Activated T-helper 17 cell treated with anti-CD3 and anti-CD28 coated beads, Interleukin-2, amount 50 U/mL, for 72 hours (primary cell): Measurements from ENCODE around the gene CLPSL2. TPM values are rescaled to one million over a fixed set of nuclear protein-coding genes. Genes with fewer than 3 reads are reported as not detected.

Source experiments
- ATAC-seq: fragments of 150-1000 bp; cut with Tn5 transposase; replicated peaks from 2 replicates; pipeline ENCODE4 v1.10.0; 2021; ENCODE audit warnings: mild to moderate bottlenecking, moderate library complexity
- H3K27ac Mint-ChIP-seq: one replicate; pipeline ENCODE4 v1.8.0; 2022; ENCODE audit warnings: mixed read lengths
- H3K27me3 Mint-ChIP-seq: one replicate; pipeline ENCODE4 v1.8.0; 2022; ENCODE audit warnings: mixed read lengths
- H3K36me3 Mint-ChIP-seq: one replicate; pipeline ENCODE4 v1.8.0; 2022; ENCODE audit warnings: low read depth, mild to moderate bottlenecking, mixed read lengths
- H3K4me1 Mint-ChIP-seq: one replicate; pipeline ENCODE4 v1.8.0; 2022; ENCODE audit warnings: mixed read lengths
- H3K4me3 Mint-ChIP-seq: one replicate; pipeline ENCODE4 v1.8.0; 2022; ENCODE audit warnings: mild to moderate bottlenecking, mixed read lengths
- H3K9me3 Mint-ChIP-seq: one replicate; pipeline ENCODE4 v1.8.0; 2022; ENCODE audit warnings: mixed read lengths
- total RNA-seq, 2 donors: library from RNA; stranded (reverse); gene quantifications; one replicate each; pipeline ENCODE4 v1.2.3, GENCODE V29; 2022

CLPSL2 gene
- total RNA-seq, 2 donors from 2014 or later: not detected

DNA sequence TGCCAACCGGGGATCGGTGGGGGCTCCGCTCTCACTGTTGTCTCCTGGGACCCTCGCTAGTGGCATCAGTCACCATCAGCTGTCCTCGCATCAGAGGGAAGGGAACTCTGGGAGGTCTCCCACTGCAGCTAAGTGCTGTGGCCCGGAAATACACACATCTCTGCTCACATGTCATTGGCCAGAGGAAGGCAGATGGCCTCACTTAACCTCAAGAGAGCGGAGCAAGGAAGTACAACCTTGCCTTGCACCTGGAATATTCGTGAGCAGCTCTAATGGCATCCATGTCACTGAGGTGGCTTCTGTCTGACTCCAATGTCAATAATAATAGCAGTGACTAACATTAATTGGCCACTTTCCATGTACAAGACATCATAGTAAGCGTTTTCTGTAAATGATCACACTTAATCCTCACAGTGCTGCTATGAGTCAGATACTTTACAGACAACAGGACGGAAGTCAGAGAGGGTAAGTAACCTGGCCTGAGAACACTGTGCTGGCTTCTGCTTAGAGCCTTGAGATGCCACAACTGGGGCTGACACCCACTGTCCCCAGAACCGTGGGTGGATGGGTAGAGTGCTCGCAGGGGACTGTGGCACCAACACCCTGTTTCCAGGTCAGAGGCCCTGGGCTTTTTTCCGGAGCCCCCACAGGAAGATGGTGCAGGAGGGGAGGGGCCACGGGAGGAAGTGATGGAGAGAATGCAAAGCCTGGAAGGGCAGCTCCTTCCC, 34.7 kb downstream of the CLPSL2 start:
- peak; percentile 75 for ATAC-seq

DNA sequence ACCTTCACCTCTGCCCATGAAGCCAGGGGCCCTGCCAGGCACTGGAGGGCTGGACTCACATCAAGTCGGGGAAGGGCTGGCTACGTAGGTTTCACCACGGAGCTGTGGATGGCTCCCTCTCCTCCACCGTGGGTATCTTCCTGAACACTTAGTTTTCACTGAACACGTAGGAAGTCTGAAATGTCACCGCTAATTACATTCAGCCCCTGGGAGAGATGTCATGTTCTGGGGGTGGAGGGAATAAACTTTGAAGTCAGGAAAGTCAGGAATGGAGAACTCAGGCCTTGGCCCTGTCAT, 35.2 kb downstream of the CLPSL2 start:
- Mint-ChIP-seq H3K4me3 (peak overlapping the region; percentile 61), H3K4me1 (peaks cover 4% of the 10 kb centered on the region), H3K27ac (peak overlapping the region; percentile 61), H3K36me3 (no peaks in the 10 kb centered on the region), H3K9me3 (no peaks in the 10 kb centered on the region), H3K27me3 (peaks cover 13% of the 10 kb centered on the region)
- ATAC-seq: no peak

More for the DNA sequence above, 34.7 kb downstream of the CLPSL2 start:
- Mint-ChIP-seq H3K9me3 (no peaks in the 10 kb centered on the region), H3K4me3 (peak overlapping the region; percentile 61), H3K27me3 (peaks cover 18% of the 10 kb centered on the region), H3K4me1 (peaks cover 4% of the 10 kb centered on the region), H3K36me3 (no peaks in the 10 kb centered on the region), H3K27ac (peak overlapping the region; percentile 61)

DNA sequence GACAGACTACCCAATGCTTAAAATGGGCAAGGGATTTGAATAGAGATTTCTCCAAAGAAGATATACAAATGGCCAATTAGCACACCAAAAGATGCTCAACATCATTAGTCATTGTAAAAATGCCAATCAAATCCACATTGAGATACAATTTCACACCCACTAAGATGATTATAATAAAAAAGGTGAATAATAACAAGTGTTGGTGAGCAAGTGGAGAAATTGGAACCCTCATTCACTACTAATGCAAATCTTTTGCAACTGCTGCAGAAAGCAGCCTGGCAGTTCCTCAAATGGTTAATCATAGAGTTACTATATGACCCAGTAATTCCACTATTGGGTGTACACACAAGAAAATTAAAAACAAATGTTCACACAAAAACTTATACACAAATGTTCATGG, 41.1 kb downstream of the CLPSL2 start:
- H3K36me3 Mint-ChIP-seq: no peaks in the 10 kb centered on the region
- no peaks in the 10 kb centered on the region for H3K4me1 Mint-ChIP-seq
- peaks cover 3% of the 10 kb centered on the region for H3K27me3 Mint-ChIP-seq
- H3K27ac Mint-ChIP-seq: no peak overlapping the region
- H3K4me3 Mint-ChIP-seq: no peak overlapping the region
- ATAC-seq: no peak
- H3K9me3 Mint-ChIP-seq: no peaks in the 10 kb centered on the region

- Mint-ChIP-seq H3K4me3 (no peak overlapping the region), H3K27me3 (peaks cover 3% of the 10 kb centered on the region), H3K9me3 (no peaks in the 10 kb centered on the region), H3K4me1 (no peaks in the 10 kb centered on the region), H3K36me3 (no peaks in the 10 kb centered on the region), H3K27ac (no peak overlapping the region)
- no peak for ATAC-seq
Observed at GRCh38 chr6:35823601-35824000, 47.2 kb downstream of the CLPSL2 start.

GRCh38 chr6:35824552-35825192, 48.3 kb downstream of the CLPSL2 start:
- Mint-ChIP-seq H3K27me3 (peaks cover 4% of the 10 kb centered on the region), H3K36me3 (no peaks in the 10 kb centered on the region), H3K4me3 (no peak overlapping the region), H3K4me1 (no peaks in the 10 kb centered on the region), H3K9me3 (peaks cover 2% of the 10 kb centered on the region), H3K27ac (no peak overlapping the region)
- ATAC-seq: no peak

Other genes with a start within 250 kb of the CLPSL2 start
- 100 to 1,000 TPM in 1 of 2 donors, 10 to 100 TPM in 1; 39.9 to 101 TPM for gene FKBP5, start 87.7 kb upstream of the CLPSL2 start, total RNA-seq
- gene ARMC12, start 39.6 kb upstream of the CLPSL2 start, total RNA-seq: 1 to 10 TPM; 1.8 to 1.9 TPM
- gene CLPSL1, start 4.4 kb downstream of the CLPSL2 start, total RNA-seq: not detected
- gene CLPS, start 20.7 kb downstream of the CLPSL2 start, total RNA-seq: under 1 TPM in 1 of 2 donors, not detected in 1; 0.56 TPM
- under 1 TPM; 0.21 to 0.26 TPM for gene LHFPL5, start 28.8 kb downstream of the CLPSL2 start, total RNA-seq
- gene SRPK1, start 144.5 kb downstream of the CLPSL2 start, total RNA-seq: 100 to 1,000 TPM in 1 of 2 donors, 10 to 100 TPM in 1; 83.5 to 101 TPM
- not detected for gene SLC26A8, start 248.0 kb downstream of the CLPSL2 start, total RNA-seq